WTC11 (cell line): Measurements from ENCODE around the gene TCF7L2.

Experiments
- CTCF ChIP-seq: fragments of 200-600 bp; IDR thresholded peaks from 2 replicates; pipeline ENCODE4 v1.8.0; 2022; ENCODE audit warnings: antibody characterized with exemption
- ETV6 ChIP-seq: sonication (generic); formaldehyde crosslinking; IDR thresholded peaks from 2 replicates; pipeline ENCODE4 v1.8.1; 2022; ENCODE audit warnings: mild to moderate bottlenecking, missing genetic modification reagents
- FOXJ3 ChIP-seq: sonication (generic); formaldehyde crosslinking; IDR thresholded peaks from 2 replicates; pipeline ENCODE4 v1.9.0; 2021; ENCODE audit warnings: missing genetic modification reagents, mild to moderate bottlenecking, borderline replicate concordance
- SP1 ChIP-seq: sonication (generic); formaldehyde crosslinking; conservative IDR thresholded peaks from 2 replicates; pipeline ENCODE4 v1.8.1; 2022; ENCODE audit warnings: missing genetic modification reagents

GRCh38 chr10:112907893-112908292 lies 42.2 kb upstream of the TCF7L2 start:
- TF ChIP-seq CTCF (no peak), ETV6 (CRISPR knock-in tag) (no peak), SP1 (CRISPR knock-in tag) (no peak), FOXJ3 (CRISPR knock-in tag) (no peak)
